HepG2 (cell line): Measurements from ENCODE around the gene EFCAB8. TPM values are rescaled to one million over a fixed set of nuclear protein-coding genes. Genes with fewer than 3 reads are reported as not detected.

Experiments
- polyA plus RNA-seq, 8 experiments: library from polyadenylated mRNA; depleted of rRNA in 3 of 8; stranded (reverse) in 7 of 8; unstranded in 1 of 8; fragments of >200 nt; fragmentation: Illumina TruSeq in 4 of 8; extraction: Trizol in 4 of 8; gene quantifications; 2 replicates each; pipeline versions ENCODE4 v1.2.1 to v1.2.3, GENCODE V29; 2011 to 2016; ENCODE audit warnings: low read depth in 4 of 8, missing spikeins in 1 of 8, mixed read lengths in 1 of 8; ENCODE audit not compliant: insufficient read depth in 1 of 8
- total RNA-seq, 5 experiments: library from RNA; depleted of rRNA; stranded (reverse); fragments of >200 nt; fragmentation: Illumina TruSeq; extraction: Trizol; gene quantifications; 2 replicates each; pipeline ENCODE4 v1.2.3, GENCODE V29; 2016; ENCODE audit warnings: low read depth in 1 of 5

Gene EFCAB8
- total and polyA plus RNA-seq, 2 of the 13 experiments (the other 11 are each of a cell fraction or from before 2014, with no cell fraction given) = 0.15 to 0.22 TPM

Other genes starting within 250 kb of the EFCAB8 start
- 0.02 TPM in 1 of 2 replicates, not detected in the other for gene C20orf203, start 185.0 kb upstream of the EFCAB8 start, total RNA-seq (2016; rRNA removed; fragmentation: Illumina TruSeq; extraction: Trizol)
- gene C20orf203, start 185.0 kb upstream of the EFCAB8 start, polyA plus RNA-seq (2011; rRNA removed) = 0.04 and 0.05 TPM in 2 replicates
- gene COMMD7, start 115.5 kb upstream of the EFCAB8 start, total RNA-seq (2016; rRNA removed; fragmentation: Illumina TruSeq; extraction: Trizol) = 42.1 and 50.7 TPM in 2 replicates
- gene COMMD7, start 115.5 kb upstream of the EFCAB8 start, polyA plus RNA-seq (2011; rRNA removed) = 53.3 and 57.6 TPM in 2 replicates
- gene DNMT3B, start 96.5 kb upstream of the EFCAB8 start, total RNA-seq (2016; rRNA removed; fragmentation: Illumina TruSeq; extraction: Trizol) = 13.2 and 13.9 TPM in 2 replicates
- gene DNMT3B, start 96.5 kb upstream of the EFCAB8 start, polyA plus RNA-seq (2011; rRNA removed) = 3.8 and 4.5 TPM in 2 replicates
- gene MAPRE1, start 39.0 kb upstream of the EFCAB8 start, total RNA-seq (2016; rRNA removed; fragmentation: Illumina TruSeq; extraction: Trizol) = 190 and 342 TPM in 2 replicates
- gene MAPRE1, start 39.0 kb upstream of the EFCAB8 start, polyA plus RNA-seq (2011; rRNA removed) = 62.1 and 76.0 TPM in 2 replicates
- gene SUN5, start 145.5 kb downstream of the EFCAB8 start, total RNA-seq (2016; rRNA removed; fragmentation: Illumina TruSeq; extraction: Trizol) = not detected in 2 replicates
- gene SUN5, start 145.5 kb downstream of the EFCAB8 start, polyA plus RNA-seq (2011; rRNA removed) = not detected in 2 replicates
- 27.4 and 54.5 TPM in 2 replicates for gene BPIFB2, start 148.8 kb downstream of the EFCAB8 start, total RNA-seq (2016; rRNA removed; fragmentation: Illumina TruSeq; extraction: Trizol)
- 902 and 1,439 TPM in 2 replicates for gene BPIFB2, start 148.8 kb downstream of the EFCAB8 start, polyA plus RNA-seq (2011; rRNA removed)
- 0.13 TPM in 1 of 2 replicates, not detected in the other for gene BPIFB6, start 172.7 kb downstream of the EFCAB8 start, total RNA-seq (2016; rRNA removed; fragmentation: Illumina TruSeq; extraction: Trizol)
- gene BPIFB6, start 172.7 kb downstream of the EFCAB8 start, polyA plus RNA-seq (2011; rRNA removed) = 1.7 and 3.1 TPM in 2 replicates
- not detected in 2 replicates for gene BPIFB3, start 195.0 kb downstream of the EFCAB8 start, total RNA-seq (2016; rRNA removed; fragmentation: Illumina TruSeq; extraction: Trizol)
- 0.09 TPM in 1 of 2 replicates, not detected in the other for gene BPIFB3, start 195.0 kb downstream of the EFCAB8 start, polyA plus RNA-seq (2011; rRNA removed)
- not detected in 2 replicates for gene BPIFB4, start 220.7 kb downstream of the EFCAB8 start, total RNA-seq (2016; rRNA removed; fragmentation: Illumina TruSeq; extraction: Trizol)
- 0.09 and 0.13 TPM in 2 replicates for gene BPIFB4, start 220.7 kb downstream of the EFCAB8 start, polyA plus RNA-seq (2011; rRNA removed)